ENCODE measurements around the gene FERMT1. TPM values are rescaled to one million over a fixed set of nuclear protein-coding genes. Genes with fewer than 3 reads are reported as not detected.

The FERMT1 gene
- total and polyA plus RNA-seq, 2 of the 4 experiments (the other 2 are of a cell fraction): 1.8 to 2.3 TPM

- ATAC-seq (ENCODE audit: low read depth) (peak; percentile 32; the same call in 1 of the 2 replicates), DNase-seq (no peak)
- Histone ChIP-seq H2BK120ac (ENCODE audit: low read depth, low read length) (no peak overlapping the region), H4K8ac (ENCODE audit: low read depth in 2 of 2, low read length in 2 of 2) (no peak overlapping the region), H3K18ac (ENCODE audit: low read depth, low read length) (no peak overlapping the region), H3K9ac (ENCODE audit: low read depth, low read length) (no peak overlapping the region), H4K20me1 (ENCODE audit: insufficient read depth, low read length) (peaks cover 12% of the 10 kb centered on the region; the same call in 1 of the 2 replicates), H3K9me3 (ENCODE audit: control insufficient read depth, insufficient read depth, low read length) (peaks cover 5% of the 10 kb centered on the region; the same call in 1 of the 2 replicates), H2BK5ac (ENCODE audit: low read depth, low read length, poor library complexity, severe bottlenecking) (no peak overlapping the region), H3K36me3 (ENCODE audit: control insufficient read depth, insufficient read depth, low read length) (peaks cover 15% of the 10 kb centered on the region), H3K4me2 (ENCODE audit: low read depth, low read length) (no peak overlapping the region), H4K91ac (ENCODE audit: insufficient read depth, low read depth, low read length) (no peak overlapping the region), H3K9me1 (ENCODE audit: insufficient read depth, low read length) (peaks cover 17% of the 10 kb centered on the region), H3K23ac (ENCODE audit: low read depth, low read length) (no peak overlapping the region), H2AFZ (replicated peaks; ENCODE audit: low read length, poor library complexity) (no peak overlapping the region), H2BK15ac (ENCODE audit: low read depth, low read length) (no peak overlapping the region), H3K4ac (ENCODE audit: low read depth, low read length) (no peak overlapping the region), H2AK5ac (ENCODE audit: low read depth, low read length) (no peak overlapping the region), H3K27me3 (ENCODE audit: control insufficient read depth, insufficient read depth, low read length) (no peaks in the 10 kb centered on the region), H2AK9ac (replicated peaks; ENCODE audit: low read depth, low read length, poor library complexity) (no peak overlapping the region), H3K27ac (ENCODE audit: insufficient read depth, low read length) (no peak overlapping the region), H3K14ac (replicated peaks; ENCODE audit: low read depth, low read length) (no peak overlapping the region), H2BK20ac (ENCODE audit: low read depth, low read length) (no peak overlapping the region), H3K4me3 (ENCODE audit: insufficient read depth, low read depth, low read length) (no peak overlapping the region), H3K4me1 (ENCODE audit: control insufficient read depth, insufficient read depth, low read length) (peaks cover 4% of the 10 kb centered on the region), H4K5ac (ENCODE audit: low read depth, low read length) (no peak overlapping the region), H3K56ac (ENCODE audit: extremely low read depth, insufficient read depth, low read length) (no peak overlapping the region), H3K79me1 (ENCODE audit: low read depth in 1 of 2, low read length in 2 of 2) (peaks cover 38 to 58% of the 10 kb centered on the region in 2 experiments)
- WGBS, 2 experiments (ENCODE audit: extremely low coverage in 2 of 2, insufficient read length in 1 of 2): no CpG with 5 or more reads among the region's 6 CpGs
- ChIA-PET POLR2A (ENCODE audit: unreplicated experiment) (no interaction called here), CTCF (interaction anchor here (0.7 kb wide), 1 partner anchor 117 kb away, joined by 3 read pairs; no protein-coding TSS in a partner anchor)
- dilution Hi-C loops (cut with HindIII; ENCODE audit: low sequenced_read_pairs, unreplicated experiment) (no loop called here), in situ Hi-C loops (cut with MboI; ENCODE audit: low sequenced_read_pairs) (no loop called here), intact Hi-C loops (cut with micrococcal nuclease) (no loop called here)
- BruUV-seq (replicated peaks): no TSS peak
- TF ChIP-seq RCOR1 (IDR thresholded peaks at IDR 0.05; ENCODE audit: insufficient replicate concordance, low read length) (no peak), CEBPB (IDR thresholded peaks at IDR 0.05; ENCODE audit: low read depth, low read length) (no peak), MXI1 (IDR thresholded peaks at IDR 0.05; ENCODE audit: borderline replicate concordance, low read depth, low read length) (no peak), MAZ (IDR thresholded peaks at IDR 0.05; ENCODE audit: borderline replicate concordance, low read depth, low read length) (no peak), USF2 (IDR thresholded peaks at IDR 0.05; ENCODE audit: low read depth, low read length) (no peak), NFE2L2 (IDR thresholded peaks at IDR 0.05; ENCODE audit: low read depth, low read length) (no peak), MAFK (IDR thresholded peaks at IDR 0.05; ENCODE audit: low read depth, low read length) (no peak), SMC3 (IDR thresholded peaks at IDR 0.05; ENCODE audit: low read depth, low read length) (no peak), BHLHE40 (IDR thresholded peaks at IDR 0.05; ENCODE audit: low read depth, low read length) (no peak), RAD21 (IDR thresholded peaks at IDR 0.05; ENCODE audit: low read length) (no peak), RFX5 (IDR thresholded peaks at IDR 0.05; ENCODE audit: low read depth, low read length) (no peak), CTCF (conservative IDR thresholded peaks at IDR 0.05; ENCODE audit: low read depth, low read length) (no peak), POLR2A (IDR thresholded peaks at IDR 0.05; ENCODE audit: low read depth, low read length) (no peak), ELK1 (IDR thresholded peaks at IDR 0.05; ENCODE audit: borderline replicate concordance, low read depth, low read length) (no peak), CHD1 (IDR thresholded peaks at IDR 0.05; ENCODE audit: low read depth, low read length) (no peak), FOS (IDR thresholded peaks at IDR 0.05; ENCODE audit: low read depth, low read length) (no peak)
These were observed 93.3 kb downstream of the FERMT1 start for GRCh38 chr20:6029538-6029937.
